GM19238 (cell line): Measurements from ENCODE around the gene SLC25A25.
A peak's percentile ranks its signal among the peaks of the same experiment; 100 is the strongest.
"Not testable (repeated sequence)": the region's sequence is repeated elsewhere in the genome, so short reads cannot be mapped to it uniquely, and the experiment has no call there.

Source experiments
- DNase-seq: peaks from one replicate; pipeline ENCODE4 v3.0.0; 2011; ENCODE audit warnings: low spot score; ENCODE audit not compliant: insufficient read length

SLC25A25 gene

DNA sequence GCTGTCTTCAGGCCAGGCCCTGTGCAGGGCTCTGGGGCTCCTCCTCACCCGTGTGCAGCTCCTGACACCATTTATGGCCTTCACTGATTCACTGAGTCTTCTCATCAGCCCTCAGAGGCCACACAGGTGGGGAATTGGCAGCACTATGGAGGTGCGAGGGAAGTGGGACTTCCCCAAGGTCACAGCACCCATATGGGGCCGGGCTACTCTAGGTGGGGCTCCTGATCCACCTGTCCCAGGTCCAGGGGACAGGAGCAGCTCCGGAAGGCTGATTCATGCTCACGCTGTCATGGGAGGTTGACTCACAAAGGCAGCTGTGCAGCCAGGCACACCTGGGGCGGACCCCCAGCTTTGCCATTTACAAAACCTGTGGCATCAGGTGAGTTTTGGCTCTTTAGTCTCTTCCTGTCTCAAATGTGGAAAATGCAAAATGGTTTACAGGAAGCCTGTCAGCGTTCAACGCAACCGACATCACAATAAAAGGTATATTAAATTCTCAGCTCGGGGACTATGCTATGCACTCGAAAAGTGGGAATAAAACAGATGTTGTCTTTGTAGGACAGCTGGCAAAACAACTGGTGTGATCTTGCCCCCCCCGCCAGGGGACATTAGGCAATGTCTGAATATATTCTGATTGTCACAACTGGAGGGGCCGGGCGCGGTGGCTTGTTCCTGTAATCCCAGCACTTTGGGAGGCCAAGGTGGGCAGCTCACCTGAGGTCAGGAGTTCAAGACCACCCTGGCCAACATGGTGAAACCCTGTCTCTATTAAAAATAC, 15.9 kb upstream of the SLC25A25 start:
- DNase-seq: no peak

DNA sequence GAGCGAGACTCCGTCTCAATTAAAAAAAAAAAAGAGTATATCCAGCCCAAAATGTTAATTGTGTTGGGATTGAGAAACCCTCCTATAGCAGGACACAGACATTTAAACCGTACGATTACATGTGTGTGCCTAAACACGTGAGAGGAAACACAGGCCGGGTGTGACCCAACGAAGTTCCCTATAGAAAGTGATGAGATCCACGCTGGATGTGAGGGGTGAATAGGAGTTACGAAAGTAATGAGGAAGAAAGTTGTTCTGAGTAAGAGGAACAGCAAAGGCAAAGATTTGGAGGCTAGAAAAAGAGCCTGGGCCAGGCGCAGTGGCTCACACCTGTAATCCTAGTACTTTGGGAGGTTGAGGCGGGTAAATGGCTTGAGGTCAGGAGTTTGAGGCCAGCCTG, 14.5 kb upstream of the SLC25A25 start:
- DNase-seq: no peak

DNA sequence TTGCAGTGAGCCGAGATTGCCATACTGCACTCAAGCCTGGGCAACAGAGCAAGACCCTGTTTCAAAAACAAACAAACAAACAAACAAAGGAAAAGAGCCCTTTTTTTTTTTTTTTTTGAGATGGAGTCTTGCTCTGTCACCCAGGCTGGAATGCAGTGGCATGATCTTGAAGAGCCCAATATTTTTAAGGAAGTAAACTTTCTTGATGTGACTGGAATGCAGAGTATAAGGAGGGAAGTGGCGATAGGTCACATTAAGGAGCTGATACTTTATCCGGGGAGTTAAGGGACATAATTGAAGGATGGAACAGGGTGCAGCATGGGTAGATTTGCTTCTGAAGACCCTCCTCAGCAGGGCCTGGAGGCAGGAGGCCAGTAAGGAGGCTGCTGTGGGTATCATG, 13.9 kb upstream of the SLC25A25 start:
- no peak for DNase-seq

DNA sequence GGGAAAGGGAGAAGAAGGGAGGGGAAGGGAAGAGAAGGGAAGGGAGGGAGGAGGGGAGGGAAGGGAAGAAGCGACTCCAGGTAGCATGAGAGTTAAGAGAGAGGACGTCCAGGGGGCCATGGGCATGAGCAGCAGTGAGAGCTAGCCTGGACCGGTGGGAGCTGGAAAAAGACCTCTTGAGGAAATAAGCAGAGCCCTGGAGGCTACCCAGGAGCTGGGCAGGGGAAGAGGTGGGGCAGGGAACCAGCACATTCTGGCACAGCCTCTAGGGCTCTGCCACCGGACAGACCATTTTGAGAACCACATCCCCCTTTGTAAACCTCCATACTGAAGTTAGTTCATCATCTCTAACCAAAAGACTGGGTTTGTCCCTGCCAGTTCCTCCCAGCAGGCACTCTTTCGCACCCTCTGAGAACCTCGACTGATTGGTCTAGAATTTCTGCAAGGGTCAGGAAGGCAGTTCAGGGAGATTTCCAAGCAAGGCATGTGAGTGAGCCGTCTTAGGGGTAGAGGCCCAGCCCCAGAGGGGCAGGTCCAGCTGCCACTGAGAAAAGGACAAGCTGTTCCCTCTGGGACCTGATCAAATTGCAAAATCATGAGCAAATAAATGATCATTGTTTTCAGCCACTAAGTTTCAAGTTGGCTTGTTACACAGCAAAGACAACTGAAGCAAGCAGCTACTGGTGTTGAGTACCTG, 12.5 kb upstream of the SLC25A25 start:
- no peak for DNase-seq

DNA sequence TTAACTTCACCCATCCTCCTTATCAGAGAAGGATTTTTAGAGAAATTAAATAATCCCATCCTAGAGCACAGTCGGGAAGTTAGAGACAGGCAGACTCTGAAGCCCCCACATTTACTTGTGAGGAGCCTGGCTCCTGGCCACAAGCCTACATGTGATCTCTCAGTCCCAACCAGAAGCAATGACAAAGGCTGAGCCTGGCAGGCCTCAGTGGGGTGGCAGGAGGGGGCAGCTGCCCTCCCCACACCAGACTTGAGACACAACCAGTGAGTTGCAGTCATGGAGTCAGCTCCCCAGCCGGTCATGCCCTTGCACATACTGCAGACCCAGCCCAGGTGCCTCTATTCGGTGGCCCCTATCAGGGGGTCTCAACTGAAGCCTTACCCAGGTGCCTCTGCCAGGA, 11.9 kb upstream of the SLC25A25 start:
- no peak for DNase-seq

DNA sequence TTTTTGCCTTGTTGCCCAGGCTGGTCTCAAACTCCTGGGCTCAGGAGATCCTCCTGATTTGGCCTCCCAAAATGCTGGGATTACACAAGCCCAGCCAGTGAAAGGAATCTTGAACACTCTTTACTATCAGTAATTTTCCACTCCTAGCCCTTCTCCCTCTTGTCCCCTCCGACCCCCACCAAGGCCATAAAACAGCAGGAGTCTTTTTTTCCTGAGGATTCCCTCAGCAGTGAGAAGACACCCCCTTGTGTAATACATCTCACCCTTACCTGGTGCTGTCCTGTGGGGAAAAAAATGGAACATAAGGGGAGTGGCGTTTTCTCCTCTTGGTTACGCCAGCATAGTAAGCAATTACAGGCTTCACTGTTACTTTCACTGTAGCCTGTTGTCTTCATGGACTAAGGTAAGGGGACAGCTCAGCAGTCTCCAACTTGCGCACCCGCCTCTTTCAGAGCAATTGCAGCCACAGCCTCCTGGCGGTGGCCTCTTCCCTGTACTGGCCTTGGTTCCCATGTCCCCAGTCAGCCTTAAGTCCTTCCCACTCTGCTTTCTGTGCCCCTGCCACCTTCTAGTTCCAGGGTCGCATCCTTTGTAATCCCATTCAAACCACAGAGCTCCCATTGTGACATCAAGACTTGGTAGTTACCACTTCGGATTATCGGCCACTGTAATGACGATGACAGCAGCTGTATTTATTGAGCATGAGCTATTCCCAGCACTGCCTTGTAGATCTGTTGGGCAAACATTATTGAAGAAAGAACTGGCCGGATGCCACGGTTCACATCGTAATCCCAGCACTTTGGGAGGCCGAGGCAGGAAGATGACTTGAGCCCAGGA, 10.9 kb upstream of the SLC25A25 start:
- DNase-seq: no peak

DNA sequence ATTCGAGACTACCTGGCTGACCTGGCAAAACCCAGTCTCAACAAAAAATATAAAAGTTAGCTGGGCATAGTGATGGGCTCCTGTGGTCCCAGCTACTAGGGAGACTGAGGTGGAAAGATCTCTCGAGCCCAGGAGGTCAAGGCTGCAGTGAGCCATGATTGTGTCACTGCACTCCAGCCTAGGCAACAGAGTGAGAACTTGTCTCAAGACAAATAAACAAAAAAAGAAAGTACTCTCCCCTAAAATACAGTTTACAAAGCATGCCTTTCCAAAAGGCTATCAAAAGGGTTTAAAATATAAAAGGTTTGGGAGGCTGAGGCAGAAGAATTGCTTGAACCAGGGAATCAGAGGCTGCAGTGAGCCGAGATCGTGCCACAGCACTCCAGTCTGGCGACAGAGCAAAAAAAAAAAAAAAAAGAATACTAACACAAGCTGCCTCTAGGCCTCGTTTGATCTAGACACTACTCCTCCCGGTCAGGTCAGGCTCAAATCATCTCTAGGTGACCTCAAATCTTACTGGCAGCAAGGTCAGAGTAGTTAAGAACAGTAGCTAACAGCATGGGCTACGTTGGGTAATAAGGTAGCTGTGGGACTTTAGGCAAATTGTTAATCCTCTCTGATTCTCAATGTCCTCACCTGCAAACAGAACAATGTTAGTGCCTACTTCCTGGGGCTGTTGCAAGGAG, 10.2 kb upstream of the SLC25A25 start:
- DNase-seq: no peak

DNA sequence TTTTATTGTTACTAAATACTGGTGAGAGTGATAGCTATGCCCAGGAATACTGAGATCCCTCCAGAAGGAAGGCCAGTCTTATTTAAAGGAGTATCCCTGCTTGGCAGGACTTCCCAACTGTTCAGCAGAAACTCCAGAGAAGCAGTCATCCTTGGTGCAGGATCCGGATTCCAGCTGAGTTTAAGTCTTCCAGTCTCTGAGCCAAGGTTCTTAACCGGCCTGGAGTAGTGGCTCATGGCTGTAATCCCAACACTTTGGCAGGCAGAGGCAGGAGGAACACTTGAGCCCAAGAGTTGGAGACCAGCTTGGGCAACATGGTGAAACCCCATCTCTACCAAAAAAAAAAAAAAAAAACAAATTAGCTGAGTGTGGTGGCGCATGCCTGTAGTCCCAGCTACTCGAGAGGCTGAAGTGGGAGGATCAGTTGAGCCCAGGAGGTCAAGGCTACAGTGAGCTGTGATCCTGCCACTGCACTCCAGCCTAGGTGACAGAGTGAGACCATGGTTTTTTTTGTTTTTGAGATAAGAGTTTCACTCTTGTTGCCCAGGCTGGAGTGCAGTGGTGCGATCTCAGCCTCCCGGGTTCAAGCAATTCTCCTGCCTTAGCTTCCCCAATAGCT, 8.6 kb upstream of the SLC25A25 start:
- DNase-seq: no peak

DNA sequence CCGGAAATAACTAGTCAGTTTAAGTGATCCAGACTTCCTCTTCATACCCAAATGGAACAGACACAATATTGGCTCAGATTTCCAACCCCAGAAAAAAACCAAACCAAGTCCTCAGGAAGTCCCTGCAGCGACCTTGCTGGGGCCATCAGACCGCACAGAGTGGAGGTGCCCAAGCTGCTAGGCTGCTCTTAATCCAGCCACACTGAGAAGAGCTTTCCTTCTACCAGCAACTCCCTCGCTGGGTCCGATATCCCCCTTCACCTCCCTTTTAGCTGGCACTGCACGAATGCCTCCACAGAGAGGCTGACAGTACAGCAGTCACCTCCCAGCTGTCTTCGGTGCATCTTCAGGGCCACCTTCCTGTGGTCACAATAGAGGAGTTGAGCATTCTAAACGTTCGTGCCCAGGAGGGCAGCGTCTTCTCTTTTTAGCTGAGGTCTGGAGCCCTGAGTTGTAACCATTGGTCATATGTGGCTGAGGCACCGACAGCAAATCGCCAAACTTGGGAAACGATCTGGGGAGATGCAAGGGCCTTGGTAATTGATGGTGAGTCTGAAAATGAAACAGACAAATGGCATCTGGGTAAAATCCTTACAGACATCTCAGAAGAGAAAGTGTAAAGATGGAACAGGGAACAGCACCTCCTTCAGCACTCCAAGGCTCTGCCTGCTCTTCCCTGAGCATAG, 6.6 kb upstream of the SLC25A25 start:
- DNase-seq: no peak

DNA sequence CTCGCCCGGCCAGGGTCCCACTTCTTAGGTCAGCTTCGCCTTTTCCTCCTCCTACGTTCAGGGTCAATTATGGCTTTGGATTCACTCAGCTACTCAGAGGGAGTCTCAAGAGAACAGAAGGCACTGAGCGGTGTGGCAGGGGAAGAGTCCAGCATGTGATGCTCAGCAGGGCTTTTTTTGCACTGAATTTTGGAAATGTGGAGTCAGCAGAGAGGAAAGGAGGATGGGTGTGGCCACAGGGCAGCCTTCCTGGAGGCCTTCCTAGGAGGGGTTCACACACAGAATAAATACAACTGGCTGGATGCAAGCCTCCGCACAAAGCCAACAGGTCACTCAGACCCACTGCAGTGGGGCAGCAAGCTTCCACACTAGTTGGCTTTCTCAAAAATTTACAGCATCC, 5.8 kb upstream of the SLC25A25 start:
- DNase-seq: no peak

DNA sequence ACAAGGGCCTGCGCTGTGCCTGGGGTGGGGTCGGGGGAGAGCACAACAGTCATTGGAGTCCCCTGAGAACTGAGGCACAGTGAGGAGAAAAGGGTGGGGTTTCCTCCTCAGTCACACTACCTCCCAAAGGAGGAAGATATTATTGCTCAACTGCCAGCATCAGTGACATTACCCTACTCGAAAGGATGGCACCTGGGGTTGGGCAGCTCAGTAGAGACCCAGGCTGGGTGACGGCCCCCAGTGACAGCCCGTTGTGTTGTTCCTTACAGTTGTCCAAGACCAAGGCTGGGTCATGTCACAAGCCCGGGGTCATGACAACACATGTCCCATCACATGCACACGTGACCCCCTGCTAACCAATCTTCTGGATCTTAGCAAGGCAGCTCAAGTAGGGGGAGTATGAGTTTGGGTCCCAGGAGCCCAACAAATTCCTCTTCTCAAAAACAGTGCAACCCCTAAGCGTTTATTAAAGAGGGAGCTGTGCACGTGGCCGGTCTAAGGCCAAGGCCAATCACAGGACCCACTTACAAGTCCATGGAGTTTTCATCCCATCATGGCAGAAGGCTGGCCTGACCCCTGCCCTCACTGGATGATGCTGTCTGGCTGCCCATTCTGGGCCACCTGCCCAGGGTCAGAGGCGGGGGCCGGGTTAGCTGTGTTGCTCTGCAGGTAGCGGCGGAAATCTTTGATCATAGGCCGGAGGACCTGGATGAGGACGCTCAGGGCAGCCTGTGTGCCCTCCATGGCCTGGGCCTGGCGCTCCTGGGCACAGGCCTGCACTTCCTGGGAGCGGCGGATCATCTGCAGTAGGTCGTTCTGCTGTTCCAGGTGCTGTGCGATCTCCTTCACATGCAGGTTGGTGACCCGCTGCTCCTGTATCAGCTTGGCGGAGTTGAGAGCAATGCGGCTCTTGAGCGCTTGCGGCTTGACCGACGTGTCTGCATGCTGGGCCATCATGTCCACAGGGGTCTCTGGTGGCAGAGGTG, 4.9 kb upstream of the SLC25A25 start:
- DNase-seq: no peak

DNA sequence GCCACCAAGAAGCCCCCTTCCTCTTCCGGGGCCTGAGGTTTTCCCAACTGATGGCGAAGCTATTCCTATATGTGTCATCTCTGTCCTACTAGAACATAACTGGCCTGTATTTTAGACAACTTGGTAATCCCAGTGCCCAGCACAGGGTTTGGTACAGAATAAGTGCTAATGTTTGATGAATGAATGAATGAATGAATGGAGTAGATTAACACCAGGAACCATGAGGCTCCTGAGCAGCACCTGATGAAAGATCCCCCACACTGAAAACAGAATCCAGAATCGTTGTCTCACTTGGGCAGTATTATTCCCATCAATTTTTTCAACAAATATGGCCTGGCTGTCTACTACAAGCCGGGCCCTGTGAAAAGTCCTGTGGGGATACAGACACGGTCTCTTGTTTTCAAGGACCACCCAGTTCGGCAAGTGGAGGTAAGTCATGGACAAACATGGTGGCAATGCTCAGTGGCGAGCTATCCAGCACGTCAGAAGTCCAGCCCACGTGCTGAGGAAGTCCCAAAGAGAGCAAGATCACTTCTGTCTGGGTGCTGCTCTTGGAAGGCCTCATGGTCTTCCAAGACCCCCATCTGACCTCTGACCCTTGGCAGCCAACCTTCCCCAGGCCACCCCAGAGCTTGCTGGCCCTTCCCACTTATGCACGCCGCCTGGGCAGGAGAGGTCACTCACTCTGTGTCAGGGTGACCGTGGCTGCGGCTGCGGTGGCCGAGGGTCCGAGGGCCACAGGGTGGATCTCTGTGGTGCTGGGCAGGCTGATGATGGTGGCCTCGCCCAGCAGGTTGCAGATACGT, 1.9 kb upstream of the SLC25A25 start:
- no peak for DNase-seq

DNA sequence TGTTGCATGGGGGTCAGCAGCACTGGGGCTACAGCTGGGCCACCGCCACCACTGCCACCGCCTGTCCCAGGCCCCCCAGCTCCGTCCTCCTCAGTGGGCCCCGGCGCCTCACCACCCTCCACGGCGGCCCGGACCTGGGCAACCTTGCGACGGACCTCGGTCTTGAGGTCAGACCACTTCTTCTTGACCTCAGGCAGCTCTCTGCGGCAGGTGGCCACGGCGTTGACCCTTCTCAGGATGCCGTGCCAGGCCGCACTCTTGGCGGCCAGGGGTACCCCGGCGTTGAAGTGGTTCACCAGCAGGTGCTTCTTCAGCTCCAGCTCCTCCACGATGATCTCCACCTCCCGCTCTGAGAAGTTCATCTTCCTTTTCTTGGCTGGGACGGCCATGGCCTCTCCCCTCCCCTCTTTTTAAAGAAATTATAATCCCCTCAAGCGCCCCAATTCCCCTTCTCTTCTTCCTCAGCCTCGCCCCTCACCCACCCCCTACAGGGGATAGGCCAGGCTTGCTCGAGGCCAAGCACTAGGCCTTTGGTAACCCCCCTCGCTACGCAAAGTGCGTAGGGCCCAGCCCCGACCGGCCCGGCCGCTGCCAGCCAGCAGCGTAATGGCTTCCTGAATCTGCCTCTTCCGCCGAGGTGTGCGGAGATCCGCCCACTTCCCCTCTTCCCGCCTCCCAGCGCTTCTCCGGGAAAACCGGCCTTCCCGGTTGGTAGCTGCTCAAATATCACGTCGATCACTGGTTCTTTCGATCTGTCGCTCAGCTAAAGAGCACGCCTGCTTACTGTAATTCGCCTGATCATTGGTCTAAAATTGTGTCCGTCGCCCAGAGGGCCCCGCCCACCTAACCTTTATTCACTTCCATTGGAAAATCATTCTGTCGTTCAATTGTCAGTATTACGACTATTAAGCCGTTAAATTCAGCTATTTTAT, 1.1 kb upstream of the SLC25A25 start, which contains the start of gene NAIF1:
TSS of gene NAIF1 (minus strand) at position 608 of the 932 bp plus-strand sequence. CDS start at position 389, 219 bp downstream.
- DNase-seq: peak; percentile 90

DNA sequence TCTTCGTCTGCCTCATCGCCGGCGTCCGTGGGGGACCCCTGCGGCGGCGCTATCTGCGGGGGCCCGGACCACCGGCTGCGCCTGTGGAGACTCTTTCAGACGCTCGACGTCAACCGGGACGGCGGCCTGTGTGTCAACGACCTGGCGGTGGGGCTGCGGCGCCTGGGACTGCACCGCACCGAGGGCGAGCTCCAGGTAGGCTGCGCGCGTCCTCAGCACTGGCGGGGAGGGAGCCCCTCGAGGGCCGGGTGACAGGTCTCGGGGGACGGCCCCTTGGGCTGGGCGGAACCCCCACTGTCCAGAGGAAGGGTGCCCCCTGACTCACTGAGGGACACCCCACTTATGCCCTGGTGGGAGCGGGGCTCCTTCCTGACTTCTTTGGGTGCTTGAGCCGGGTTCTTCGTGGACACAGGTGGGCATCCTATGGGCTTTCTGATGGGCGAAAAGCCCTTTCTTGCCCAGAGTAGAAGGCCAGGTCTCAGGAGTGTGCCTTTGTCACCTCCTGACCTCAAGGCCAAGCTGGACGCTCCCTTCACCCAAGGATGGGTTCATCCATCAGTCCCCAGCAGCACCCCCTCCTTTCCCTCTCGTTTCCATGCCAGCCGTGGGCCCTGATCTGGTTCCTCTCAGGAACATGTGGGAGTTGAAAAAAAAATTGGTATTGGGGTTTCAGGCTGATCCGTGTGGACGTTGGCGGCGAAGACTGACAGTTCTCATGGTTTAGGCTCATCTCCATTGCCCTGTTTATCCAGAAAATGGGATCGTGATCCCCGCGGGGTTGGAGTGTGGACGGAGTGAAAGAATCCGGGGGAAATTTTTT, 564 bp downstream of the SLC25A25 start:
- no peak for DNase-seq

DNA sequence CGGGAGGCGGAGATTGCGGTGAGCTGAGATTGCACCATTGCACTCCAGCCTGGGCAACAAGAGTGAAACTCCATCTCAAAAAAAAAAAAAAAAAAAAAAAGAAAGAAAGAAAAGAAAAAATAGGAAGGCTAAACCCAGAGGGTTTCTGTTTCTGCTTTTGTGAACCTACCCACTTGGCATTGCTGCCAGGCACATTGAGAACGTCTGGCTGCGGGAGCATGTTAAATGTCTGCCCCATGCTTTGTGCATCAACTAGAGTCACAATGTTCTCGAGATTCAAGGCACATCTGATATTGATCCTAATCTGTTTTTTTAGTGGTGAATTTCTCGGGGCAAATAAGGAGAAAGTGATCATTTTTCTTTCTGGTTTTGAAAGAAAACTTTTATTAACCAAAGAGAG, 2.8 kb downstream of the SLC25A25 start:
- DNase-seq: no peak

DNA sequence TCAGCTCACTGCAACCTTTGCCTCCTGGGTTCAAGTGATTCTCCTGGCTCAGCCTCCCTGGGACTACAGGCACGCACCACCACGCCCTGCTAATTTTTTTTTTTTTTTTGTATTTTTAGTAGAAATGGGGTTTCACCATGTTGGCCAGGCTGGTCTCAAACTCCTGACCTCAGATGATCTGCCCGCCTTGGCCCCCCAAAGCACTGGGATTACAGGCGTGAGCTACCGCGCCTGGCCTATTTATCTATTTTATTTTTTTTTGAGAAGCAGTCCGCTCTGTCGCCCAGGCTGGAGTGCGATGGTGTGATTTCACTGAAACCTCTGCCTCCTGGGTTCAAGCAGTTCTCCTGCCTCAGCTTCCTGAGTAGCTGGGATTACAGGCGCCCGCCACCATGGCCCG, 3.4 kb downstream of the SLC25A25 start:
- DNase-seq: not testable (repeated sequence)
